GM21381 (cell line): ENCODE results near the gene M1AP.
A peak's percentile ranks its signal among the peaks of the same experiment; 100 is the strongest.

ENCODE experiments used
- ATAC-seq: cut with Tn5 transposase; IDR thresholded peaks from one replicate; pipeline ENCODE4 v1.9.1; 2021; ENCODE audit warnings: mild to moderate bottlenecking, moderate library complexity; ENCODE audit not compliant: unreplicated experiment

M1AP gene

DNA sequence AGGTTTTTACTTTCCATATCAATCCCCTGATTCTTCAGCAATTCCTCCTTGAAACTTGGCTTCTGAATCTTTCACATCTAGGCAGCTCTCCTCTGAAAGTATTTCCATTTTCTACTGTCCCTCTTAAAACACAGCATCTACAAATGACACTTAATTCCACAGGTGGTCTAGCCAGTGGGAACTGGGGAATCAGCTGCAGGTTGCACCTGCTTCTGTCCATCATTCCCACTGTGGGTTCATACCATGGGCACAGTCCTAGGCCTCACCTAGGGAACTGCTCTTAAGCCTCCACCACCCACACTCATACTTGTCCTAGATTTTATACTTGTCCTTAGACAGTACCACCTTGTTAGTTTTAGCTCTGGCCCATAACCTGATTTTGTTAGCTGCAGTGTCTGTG, 96.6 kb downstream of the M1AP start:
- ATAC-seq: no peak

DNA sequence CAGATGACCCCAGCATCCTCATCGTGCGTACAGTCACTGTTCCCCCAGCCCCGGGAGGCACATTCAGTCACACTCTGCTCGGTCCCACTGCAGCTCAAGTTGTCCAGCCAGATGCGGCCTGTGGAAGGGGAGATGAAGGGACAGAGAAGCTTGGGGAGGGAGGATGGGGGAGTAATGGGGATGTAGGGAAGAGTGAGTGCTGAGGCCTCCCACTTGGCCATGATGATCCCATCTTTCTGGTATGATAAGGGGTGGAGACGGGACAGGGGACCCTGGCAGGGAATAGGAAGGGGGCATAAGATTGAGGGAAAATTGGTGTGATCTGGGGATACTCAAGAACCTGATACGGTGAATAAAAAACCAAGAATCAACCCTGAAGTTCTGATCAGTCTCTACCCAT, 97.9 kb downstream of the M1AP start:
- ATAC-seq: no peak

DNA sequence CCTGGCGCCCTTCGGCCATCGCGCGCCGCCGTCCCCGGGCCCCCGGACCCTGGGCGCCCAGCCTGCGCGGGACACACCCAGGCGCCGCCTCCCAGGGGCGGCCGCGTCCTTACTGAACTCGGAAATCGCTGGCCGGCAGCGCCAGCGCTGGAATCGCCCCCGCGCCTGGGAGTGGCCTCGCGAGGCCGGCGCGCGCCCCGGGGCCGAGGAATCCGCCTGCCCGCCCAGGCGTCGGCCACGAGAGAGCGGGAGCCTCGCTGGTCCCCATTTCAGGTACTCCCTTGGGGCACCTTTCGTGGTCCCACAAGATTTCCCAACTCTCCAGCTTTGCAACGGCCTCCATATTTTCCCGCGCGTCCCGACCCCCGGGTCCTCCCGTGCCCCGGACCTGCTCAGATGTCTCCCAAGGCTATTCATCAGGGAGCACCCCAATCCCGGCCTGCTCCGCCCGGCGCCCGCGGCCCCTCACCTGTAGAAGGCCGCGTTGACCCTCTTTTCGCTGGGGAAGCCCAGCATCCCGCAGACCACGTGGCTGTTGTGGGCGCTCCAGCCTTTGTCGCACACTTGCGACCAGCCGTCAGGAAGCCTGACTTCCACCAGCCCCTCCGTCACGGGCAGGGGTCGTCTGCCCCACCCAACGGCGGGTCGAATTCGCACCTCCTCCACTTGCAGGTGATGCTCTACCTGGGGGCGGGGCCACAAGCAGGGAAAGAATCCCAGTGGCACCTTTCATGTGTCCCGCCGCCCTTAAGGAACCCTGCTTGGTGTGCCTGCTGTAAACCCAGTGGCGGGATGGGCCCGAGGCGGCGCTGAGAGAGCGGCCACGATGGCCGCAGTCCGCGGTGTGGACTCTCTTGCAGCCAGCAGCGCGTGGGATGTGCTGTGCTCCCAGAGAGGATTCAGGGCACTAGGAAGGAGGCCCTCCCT, 99.0 kb downstream of the M1AP start:
- no peak for ATAC-seq

DNA sequence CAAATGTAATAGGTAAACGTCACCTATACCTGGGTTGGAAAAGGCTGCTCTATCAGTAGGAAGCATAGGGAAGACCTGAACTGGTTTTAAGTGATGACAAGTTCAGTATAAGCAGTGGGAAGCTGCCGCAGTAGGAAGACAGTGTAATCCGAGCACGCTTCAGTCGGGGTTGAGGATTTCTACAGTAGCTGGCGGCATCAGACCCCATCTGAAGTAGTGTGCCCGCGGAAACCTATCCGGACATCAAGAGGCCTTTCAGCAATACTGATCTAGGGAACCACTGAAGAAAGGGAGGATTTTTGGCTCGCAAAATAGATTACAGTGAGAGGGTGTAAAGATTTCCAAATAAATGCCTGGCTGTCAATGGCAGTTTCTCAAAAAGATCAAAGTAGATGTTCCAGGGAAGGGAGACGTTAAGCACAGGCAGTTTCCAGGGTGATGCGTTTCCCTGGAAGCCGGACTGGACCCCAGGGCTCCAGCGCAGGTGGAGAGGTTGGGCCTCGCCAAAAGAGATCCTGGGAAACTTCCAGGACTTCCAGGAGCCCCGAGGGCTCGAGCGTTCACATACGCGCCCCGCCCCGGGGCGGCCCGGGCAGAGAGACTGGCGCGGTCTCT, 99.7 kb downstream of the M1AP start:
- no peak for ATAC-seq

DNA sequence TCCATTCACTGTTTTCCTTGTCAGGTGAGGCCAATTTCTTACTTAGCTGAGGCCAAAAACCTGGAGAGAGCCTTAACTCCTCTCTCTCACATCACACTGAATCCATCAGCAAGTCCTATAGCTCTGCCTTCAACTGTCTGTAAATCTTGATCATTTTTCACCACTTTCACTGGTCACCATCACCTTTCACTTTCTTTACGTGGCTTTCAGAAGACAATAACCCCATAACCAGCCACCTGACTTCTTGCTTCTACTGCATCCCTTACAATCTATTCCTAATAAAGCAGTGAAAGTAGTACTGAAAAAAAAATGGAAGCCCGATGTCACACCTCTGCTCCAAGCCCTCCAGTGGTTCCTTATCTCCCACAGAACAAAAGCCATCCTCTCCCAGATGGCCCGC, 102.1 kb downstream of the M1AP start:
- no peak for ATAC-seq

DNA sequence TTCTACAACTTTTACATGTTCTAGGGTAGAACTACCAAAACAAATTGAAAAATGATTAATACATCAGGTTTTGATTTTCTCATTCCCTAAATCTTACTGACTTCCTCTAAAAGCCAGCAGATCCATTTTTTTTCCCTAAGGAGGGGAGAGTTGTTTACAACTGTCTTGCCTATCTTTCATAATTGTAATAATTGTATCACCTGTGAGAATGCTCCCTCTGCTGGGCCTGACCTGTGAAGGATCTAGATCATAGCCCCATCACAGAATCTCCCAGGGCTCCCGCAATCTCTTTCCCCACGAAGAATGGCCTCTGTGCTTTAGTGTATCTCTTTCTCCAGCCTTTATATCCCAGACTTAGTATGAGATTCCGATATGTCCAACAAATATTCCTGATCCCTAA, 103.5 kb downstream of the M1AP start:
- ATAC-seq: no peak

DNA sequence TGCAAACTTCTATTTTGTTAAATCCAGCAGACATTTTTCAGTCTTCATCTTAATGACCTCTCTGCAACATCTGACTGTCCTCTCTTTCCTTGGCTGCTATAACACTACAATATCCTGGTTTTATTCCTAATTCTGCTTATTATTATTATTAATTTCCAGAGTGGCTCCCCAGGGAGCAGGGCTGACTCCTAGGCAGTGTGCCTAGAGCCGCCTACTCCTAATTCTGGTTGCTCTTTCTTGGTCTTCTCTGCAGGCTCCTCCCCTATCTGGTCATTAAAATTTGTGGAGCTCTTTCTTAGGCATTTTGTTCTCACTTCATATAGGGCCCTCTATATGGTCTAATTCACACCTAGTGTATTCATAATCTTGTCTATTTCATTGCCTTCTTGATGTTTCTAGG, 105.2 kb downstream of the M1AP start:
- no peak for ATAC-seq

DNA sequence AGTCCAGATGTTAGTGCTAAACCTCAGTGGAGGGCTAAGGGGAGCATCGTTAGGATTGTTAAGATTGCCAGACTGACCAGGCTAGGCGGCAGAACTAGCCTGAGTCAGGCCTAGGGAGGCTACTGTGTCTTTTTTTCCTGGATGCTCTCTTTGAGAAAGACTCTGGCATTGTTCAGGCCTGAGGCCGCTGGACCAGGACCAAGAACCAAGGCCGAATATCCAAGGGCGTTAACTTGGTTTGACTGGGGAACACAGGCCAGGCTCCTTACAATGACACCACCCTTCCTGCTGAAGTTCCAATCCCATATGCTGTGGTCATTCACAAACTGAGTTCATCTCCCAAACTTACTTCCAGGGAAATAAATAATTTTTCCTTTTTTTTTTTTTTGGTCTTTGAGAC, 107.8 kb downstream of the M1AP start:
- ATAC-seq: no peak

DNA sequence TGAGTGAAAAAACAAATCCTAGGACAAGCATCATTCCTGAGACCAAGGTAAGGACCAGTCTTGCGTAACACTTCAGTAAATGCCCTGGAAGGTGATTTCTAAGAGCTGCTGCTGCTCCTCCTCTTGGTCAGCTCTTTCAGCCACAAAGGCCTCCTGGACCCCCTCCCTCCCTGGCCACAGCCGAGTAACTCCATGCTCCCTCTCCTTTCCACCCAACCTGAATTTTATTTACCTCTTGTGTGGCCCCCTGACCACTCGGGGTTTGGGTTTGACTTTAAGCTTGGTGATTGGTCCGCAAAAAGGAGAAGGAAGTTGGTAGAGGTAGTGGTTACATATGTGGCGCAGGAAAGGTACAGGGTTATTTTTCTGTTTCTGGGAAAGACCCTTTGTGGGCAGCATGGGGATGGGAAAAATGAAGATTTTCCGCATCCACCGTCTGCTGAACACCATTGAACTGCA, 109.2 kb downstream of the M1AP start:
- no peak for ATAC-seq

DNA sequence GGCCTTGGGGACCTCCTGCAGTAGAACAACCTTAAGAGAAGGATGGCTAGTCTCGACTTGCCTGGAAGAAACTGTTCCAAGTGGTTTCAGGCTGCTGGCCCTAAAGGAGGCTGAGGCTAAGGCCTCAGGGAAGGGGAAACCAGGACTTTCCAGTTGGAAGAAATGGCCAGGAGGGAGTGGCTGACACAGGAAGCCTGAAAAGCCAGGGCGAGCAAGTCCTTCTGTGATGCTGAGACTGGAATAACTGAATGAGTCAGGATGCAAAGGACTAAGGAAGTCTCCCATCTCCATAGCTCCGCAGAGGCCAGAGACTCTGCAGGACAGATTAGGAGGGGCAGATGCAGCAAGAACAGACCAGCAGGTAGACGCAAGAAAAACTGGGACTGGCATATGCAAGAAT, 111.0 kb downstream of the M1AP start:
- ATAC-seq: no peak

DNA sequence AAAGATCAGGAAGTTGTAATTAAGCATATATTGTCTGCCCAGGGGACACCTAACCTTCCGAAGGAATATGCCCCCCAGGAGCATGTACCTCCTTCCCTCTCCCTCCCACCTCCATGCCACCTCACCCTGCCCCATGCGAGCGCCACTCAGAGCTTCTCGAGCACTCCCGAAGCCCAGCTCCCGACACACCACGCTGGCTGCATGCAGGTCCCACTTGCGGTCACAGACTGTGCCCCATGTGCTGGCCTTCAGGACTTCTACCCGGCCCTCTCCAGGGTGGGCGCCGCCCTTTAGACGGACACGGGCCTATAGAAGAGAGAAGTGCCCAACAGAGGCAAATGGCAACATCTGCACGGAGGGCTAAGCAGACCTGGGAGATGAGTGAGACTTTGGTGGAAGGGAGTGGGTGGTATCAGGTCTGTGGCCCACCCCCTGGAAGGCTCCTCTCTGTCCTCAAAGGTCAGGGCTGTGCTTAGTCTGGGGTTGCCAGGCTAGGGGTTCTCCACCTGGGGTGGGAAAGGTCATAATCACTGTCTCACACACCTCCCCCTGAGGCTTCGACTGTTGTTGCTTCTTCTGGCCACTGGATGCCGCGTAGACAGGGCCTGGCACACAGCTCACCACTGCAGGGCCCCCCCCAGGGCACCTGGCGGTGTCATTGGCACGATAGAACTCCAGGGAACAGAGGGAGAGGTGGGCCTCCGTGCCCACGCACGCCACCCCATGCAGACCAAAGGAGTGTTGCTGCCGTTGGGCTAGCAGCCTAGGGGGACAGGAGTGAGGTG, 111.8 kb downstream of the M1AP start:
- no peak for ATAC-seq

DNA sequence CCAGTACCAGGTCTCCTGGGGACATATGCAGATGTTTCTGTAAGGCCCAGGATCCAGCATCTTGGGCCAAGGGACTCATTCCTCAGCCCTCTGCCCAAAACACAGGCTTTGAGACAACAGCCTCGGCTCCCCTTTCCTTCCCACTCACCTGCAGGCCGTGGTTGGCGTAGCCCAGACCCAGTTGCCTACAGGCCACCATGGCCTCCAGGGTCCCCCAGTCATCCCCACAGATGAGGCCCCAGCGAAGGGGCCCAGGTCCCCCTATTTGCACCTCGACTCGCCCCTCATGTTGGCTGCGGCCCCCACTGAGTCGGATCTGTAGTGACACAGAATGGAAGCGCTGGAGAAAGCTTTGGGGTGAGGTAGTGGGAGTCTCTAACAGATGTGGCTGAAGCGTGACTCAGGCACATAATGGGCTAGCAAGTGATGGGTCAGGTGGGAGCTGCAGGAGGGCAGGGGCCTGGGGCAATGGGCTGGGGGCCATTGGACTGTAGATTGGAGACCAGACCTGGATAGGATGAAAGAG, 112.6 kb downstream of the M1AP start:
- ATAC-seq: no peak

DNA sequence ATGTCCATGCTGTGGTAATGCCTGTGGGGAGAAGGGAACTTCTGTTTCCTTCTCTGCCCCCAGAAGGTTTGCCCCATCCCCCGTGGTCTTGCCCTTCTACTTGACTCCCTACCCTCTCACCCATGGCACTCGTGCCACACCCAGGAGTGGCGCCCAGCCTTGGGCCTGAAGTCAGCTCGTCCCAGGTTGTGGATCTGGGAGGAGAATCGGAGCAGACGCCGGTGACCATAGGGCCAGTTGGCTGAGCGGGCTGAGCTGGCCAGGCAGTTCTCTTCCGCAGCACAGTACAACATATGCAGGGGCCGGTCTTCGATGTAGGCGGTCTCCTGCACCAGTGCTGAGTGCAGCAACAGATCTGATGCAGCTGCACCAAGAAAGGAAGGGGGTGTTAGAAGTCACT, 113.7 kb downstream of the M1AP start:
- ATAC-seq: no peak

DNA sequence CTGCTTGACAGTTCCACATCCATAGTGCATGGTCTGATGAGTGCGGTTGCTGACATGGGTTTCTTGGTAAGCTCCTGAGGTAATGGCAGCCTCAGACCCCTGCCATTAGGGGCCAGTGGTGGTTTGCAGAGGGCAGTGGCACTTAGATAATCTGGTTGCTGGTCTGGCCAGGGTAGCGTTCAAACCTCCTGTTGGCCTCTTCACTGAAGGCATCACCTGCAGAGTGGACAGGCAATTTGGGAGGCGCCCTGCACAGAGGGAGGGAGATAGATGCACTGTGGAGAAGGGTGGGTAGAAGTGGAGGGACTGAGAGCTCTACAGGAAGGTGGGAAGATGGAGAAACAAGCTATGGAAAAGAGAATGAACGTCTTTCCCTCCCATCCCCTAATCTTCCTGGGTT, 114.7 kb downstream of the M1AP start:
- ATAC-seq: no peak

DNA sequence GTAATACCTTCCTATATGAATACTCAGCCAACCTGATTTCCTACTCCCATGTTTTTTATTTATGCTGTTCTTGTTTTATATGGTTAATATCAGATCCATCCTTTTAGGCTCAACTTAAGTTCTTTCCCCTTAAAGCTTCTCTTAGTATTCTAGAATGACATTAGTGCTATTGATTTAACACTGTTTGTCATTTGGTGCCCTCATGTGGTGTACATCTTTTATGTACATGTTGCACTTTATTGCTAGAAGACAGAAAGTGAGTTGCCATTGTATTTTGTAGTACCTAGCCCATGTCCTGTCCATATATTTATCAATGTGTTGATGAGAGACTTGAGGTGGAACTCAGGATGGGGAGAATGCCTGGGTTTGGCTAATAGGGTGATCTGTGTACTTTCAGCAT, 115.9 kb downstream of the M1AP start:
- no peak for ATAC-seq

DNA sequence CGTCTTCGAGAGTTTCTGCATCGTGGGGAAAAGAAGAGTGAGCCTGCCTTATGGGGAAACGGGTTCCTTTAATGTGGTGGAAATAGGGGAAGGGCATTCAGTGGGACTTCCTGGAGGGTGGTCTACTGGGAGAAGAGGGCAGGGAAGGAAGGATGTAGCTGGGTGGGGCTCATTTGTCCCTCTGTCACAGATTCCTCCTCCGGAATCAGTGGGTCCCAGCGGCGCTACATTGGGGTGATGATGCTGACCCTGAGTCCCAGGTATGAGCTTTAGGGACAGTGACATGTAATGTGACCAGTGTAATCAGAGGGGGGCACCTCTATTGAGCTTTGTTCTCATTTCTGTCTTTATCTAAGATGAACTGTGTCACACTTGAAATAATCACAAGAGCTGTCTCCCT, 116.5 kb downstream of the M1AP start:
- no peak for ATAC-seq

DNA sequence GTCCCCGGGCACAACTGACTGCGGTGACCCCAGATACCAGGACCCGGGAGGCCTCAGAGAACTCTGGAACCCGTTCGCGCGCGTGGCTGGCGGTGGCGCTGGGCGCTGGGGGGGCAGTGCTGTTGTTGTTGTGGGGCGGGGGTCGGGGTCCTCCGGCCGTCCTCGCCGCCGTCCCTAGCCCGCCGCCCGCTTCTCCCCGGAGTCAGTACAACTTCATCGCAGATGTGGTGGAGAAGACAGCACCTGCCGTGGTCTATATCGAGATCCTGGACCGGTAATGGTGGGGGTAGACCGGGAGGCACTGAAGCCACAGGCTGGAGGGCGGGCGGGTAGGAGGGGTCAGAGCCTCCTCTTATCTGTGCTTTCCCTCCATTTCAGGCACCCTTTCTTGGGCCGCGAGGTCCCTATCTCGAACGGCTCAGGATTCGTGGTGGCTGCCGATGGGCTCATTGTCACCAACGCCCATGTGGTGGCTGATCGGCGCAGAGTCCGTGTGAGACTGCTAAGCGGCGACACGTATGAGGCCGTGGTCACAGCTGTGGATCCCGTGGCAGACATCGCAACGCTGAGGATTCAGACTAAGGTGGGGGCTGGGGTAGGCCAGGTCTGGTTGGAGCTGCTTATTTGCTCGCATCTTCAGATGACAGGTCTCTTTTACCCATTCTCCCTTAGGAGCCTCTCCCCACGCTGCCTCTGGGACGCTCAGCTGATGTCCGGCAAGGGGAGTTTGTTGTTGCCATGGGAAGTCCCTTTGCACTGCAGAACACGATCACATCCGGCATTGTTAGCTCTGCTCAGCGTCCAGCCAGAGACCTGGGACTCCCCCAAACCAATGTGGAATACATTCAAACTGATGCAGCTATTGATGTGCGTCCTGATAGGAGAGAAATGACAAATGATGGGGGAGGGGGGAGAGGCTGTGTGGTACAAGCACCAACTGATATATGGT, 117.6 kb downstream of the M1AP start:
- peak; percentile 27 for ATAC-seq

DNA sequence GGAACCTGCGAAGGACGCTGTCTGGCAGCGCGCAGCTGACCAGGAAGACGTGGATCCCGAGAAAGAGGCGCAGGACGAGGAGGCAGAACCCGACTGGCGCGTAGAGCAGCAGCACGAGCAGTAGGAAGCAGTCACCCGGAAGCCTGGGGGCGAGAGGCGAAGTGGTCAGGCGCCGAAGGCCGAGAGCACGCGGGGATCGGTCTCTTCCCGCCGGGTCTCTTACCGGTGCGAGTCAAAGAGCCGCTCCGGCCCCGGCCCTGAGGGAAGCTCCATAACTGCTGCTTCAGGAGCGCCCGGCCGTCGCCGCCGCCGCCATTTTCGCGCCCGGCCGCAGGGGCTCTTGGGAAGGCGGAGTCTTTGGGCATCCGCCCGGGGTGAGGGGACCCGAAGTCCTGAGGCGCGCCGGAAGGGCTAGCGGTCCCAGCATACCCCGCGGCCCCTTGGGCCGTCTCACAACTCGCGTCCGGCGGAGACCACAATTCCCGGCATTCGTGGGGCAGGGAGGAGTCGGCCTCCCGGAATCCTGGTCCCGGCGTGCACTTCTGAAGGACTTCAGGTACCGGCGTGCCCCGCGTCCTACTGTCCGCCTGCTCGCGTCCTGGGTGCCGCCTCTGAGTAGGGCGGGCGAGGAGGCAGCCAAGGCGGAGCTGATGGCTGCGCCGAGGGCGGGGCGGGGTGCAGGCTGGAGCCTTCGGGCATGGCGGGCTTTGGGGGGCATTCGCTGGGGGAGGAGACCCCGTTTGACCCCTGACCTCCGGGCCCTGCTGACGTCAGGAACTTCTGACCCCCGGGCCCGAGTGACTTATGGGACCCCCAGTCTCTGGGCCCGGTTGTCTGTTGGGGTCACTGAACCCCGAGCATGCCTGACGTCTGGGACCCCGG, 118.5 kb downstream of the M1AP start, which contains the start of the genes AUP1 and HTRA2:
Gene AUP1, minus strand, starts transcription at position 350 of the 882 bp plus-strand sequence. Its CDS starts 77 bp downstream, at position 273.
Gene HTRA2, plus strand, starts transcription at position 577 of the 882 bp plus-strand sequence. Its CDS starts 74 bp downstream, at position 651.
- ATAC-seq: peak; percentile 80
